ENCODE data around the gene TANGO6. TPM values are rescaled to one million over a fixed set of nuclear protein-coding genes. Genes with fewer than 3 reads are reported as not detected.

Gene TANGO6
- total RNA-seq, 6 donors from 2014 or later, result 11.7 to 30.4 (median 15.5) TPM

DNA sequence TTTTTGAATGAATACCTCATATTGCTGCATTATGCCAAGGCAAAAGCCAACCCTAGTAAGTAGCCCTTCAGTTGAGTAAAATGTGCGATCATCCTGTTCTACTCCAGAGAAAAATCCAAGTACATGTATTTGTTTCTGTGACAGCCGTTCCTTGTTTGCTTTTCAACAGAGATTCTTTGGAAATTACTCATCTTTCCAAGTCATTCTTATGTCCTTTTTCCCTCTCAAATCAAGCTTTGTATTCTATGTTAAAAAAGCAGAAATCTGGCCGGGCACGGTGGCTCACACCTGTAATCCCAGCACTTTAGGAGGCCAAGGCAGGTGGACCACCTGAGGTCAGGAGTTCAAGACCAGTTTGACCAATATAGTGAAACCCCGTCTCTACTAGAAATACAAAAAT, 149.2 kb downstream of the TANGO6 start:
- peak overlapping the region in 1 of 4 donors; percentile 2 for H3K27ac ChIP-seq
- WGBS, 2 donors, result 81 to 83% methylated on average over 5 of the region's 5 CpGs
- peaks cover 0 to 15% (median 3%) of the 10 kb centered on the region in 4 donors for H3K4me1 ChIP-seq
- no peak overlapping the region for H3K4me3 ChIP-seq
- H3K9me3 ChIP-seq, result no peaks in the 10 kb centered on the region
- no peak for TF ChIP-seq POLR2A (IDR thresholded peaks at IDR 0.05)
- no peak for TF ChIP-seq EP300 (IDR thresholded peaks at IDR 0.05)
- no peak for TF ChIP-seq CTCF (IDR thresholded peaks at IDR 0.05)
- TF ChIP-seq POLR2AphosphoS5 (IDR thresholded peaks at IDR 0.05), result no peak
- H3K27me3 ChIP-seq, result no peaks in the 10 kb centered on the region
- DNase-seq (no peak), ATAC-seq (ENCODE audit: low FRiP score in 2 of 2) (no peak)
- no peaks in the 10 kb centered on the region for H3K36me3 ChIP-seq

DNA sequence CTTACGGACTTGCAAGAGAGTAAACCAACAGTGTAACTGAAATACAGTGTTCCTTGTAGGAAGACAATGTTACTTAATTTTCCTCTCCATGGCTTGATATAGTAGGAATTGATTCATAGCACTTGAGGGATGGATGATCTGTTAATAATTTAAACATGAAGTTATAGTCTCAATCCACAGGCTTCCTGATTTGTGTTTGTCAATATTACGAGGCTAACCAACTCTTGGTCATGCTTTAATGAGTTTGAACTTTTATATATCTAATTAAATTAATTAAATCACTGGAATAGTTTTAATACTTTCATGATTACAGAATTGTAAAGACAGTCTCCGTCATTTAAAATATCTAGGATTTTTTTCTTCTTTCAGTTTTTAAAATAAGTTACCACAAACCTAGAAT, 150.1 kb downstream of the TANGO6 start:
- Histone ChIP-seq H3K27ac (peak overlapping the region in 1 of 4 donors; percentile 43), H3K36me3 (no peaks in the 10 kb centered on the region), H3K4me3 (no peak overlapping the region), H3K9me3 (no peaks in the 10 kb centered on the region), H3K4me1 (peaks cover 0 to 15% (median 3%) of the 10 kb centered on the region in 4 donors), H3K27me3 (no peaks in the 10 kb centered on the region)
- DNase-seq, result no peak
- TF ChIP-seq POLR2AphosphoS5 (IDR thresholded peaks at IDR 0.05) (no peak), EP300 (IDR thresholded peaks at IDR 0.05) (no peak), POLR2A (IDR thresholded peaks at IDR 0.05) (no peak)
- WGBS, 2 donors, result 70 to 75% methylated on average over 3 of the region's 3 CpGs
- ATAC-seq (ENCODE audit: low FRiP score in 2 of 2), result no peak

DNA sequence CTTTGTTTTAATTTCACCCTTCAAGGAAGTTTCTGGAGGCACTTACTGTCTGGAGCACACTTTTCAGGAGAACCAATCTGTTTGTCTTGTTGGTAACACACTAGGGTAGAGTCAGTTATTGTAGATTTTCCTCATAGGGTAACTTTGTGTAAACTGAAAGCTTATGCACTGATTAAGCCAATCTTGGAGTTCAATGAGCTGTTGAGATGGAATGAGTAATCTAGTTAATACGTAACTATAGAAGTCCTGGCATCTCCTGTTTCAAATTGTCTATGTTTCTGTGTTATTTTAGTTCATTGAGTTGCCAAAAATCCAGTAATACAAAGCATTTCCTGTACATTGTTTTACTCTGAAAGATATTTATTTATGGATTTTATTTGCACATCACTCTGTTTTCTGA, 150.6 kb downstream of the TANGO6 start:
- 39 to 54% methylated on average over 1 of the region's 1 CpG for WGBS, 2 donors
- Histone ChIP-seq H3K36me3 (no peaks in the 10 kb centered on the region), H3K4me1 (peaks cover 0 to 15% (median 3%) of the 10 kb centered on the region in 4 donors), H3K27me3 (no peaks in the 10 kb centered on the region), H3K27ac (peak overlapping the region in 1 of 4 donors; percentile 43), H3K9me3 (no peaks in the 10 kb centered on the region), H3K4me3 (no peak overlapping the region)
- ATAC-seq (ENCODE audit: low FRiP score in 2 of 2) (no peak), DNase-seq (no peak)
- peak in 1 of 4 donors; percentile 30 for TF ChIP-seq EP300 (IDR thresholded peaks at IDR 0.05)
- no peak for TF ChIP-seq POLR2AphosphoS5 (IDR thresholded peaks at IDR 0.05)

GRCh38 chr16:68994324-68994723, 151.0 kb downstream of the TANGO6 start:
- DNase-seq (no peak), ATAC-seq (ENCODE audit: low FRiP score in 2 of 2) (no peak)
- Histone ChIP-seq H3K36me3 (no peaks in the 10 kb centered on the region), H3K4me1 (peaks cover 0 to 15% (median 3%) of the 10 kb centered on the region in 4 donors), H3K4me3 (no peak overlapping the region), H3K27ac (peak overlapping the region in 1 of 4 donors; percentile 43), H3K27me3 (no peaks in the 10 kb centered on the region), H3K9me3 (no peaks in the 10 kb centered on the region)
- TF ChIP-seq POLR2AphosphoS5 (IDR thresholded peaks at IDR 0.05), result no peak
- TF ChIP-seq POLR2A (IDR thresholded peaks at IDR 0.05), result no peak
- no peak for TF ChIP-seq EP300 (IDR thresholded peaks at IDR 0.05)
- TF ChIP-seq CTCF (IDR thresholded peaks at IDR 0.05), result no peak
- 88 to 93% methylated on average over 1 of the region's 1 CpG for WGBS, 2 donors

- Histone ChIP-seq H3K9me3 (no peaks in the 10 kb centered on the region), H3K4me1 (peaks cover 0 to 15% (median 3%) of the 10 kb centered on the region in 4 donors), H3K36me3 (no peaks in the 10 kb centered on the region), H3K4me3 (no peak overlapping the region), H3K27me3 (no peaks in the 10 kb centered on the region), H3K27ac (peak overlapping the region in 1 of 4 donors; percentile 25)
- DNase-seq, result peak in 1 of 2 donors; percentile 27
- ATAC-seq (ENCODE audit: low FRiP score in 2 of 2), result peak in 1 of 2 donors; percentile 65
- TF ChIP-seq POLR2A (IDR thresholded peaks at IDR 0.05) (no peak), CTCF (IDR thresholded peaks at IDR 0.05) (peak in 3 of 6 experiments; percentile 26 to 32 (median 28))
Measured at GRCh38 chr16:68995011-68995504, 151.7 kb downstream of the TANGO6 start.

DNA sequence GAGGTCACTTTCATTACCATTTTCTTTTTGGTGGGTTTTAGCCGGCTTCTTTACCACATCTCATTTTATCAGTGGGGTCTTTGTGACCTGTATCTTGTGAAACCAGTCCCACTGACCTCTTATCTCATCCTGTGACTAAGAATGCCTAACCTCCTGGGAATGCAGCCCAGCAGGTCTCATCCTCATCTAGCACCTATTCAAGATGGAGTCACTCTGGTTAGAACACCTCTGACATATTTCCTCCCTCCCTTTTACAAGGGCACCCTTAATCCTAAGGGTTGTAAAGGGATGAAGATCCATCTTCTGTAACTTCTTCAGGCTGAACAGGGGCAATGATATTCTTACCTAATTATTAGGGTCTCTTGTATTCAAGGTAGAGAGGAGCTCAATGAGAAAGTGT, 154.2 kb downstream of the TANGO6 start:
- Histone ChIP-seq H3K4me3 (no peak overlapping the region), H3K9me3 (no peaks in the 10 kb centered on the region), H3K36me3 (no peaks in the 10 kb centered on the region), H3K4me1 (peaks cover 0 to 15% (median 3%) of the 10 kb centered on the region in 4 donors), H3K27me3 (no peaks in the 10 kb centered on the region), H3K27ac (no peak overlapping the region)
- 92 to 100% methylated on average over 1 of the region's 1 CpG for WGBS, 2 donors
- TF ChIP-seq EP300 (IDR thresholded peaks at IDR 0.05) (no peak), POLR2AphosphoS5 (IDR thresholded peaks at IDR 0.05) (no peak), POLR2A (IDR thresholded peaks at IDR 0.05) (no peak), CTCF (IDR thresholded peaks at IDR 0.05) (no peak)
- ATAC-seq (ENCODE audit: low FRiP score in 2 of 2) (no peak), DNase-seq (no peak)

Measured in upper lobe of left lung (tissue), 6 donors.